ENCODE results near the gene KLHL17.

GRCh38 chr1:939511-940106 is 20.8 kb upstream of the KLHL17 start:
- TF ChIP-seq USF1 (IDR thresholded peaks at IDR 0.05): no peak
- TF ChIP-seq RAD21 (IDR thresholded peaks at IDR 0.05; ENCODE audit: low read depth): no peak
- TF ChIP-seq EP300 (IDR thresholded peaks at IDR 0.05; ENCODE audit: borderline replicate concordance): no peak
- TF ChIP-seq MAX (IDR thresholded peaks at IDR 0.05): no peak
- no peak for TF ChIP-seq TAF1 (IDR thresholded peaks at IDR 0.05; ENCODE audit: low read depth)
- no peak for TF ChIP-seq REST (IDR thresholded peaks at IDR 0.05; ENCODE audit: low read depth)
- TF ChIP-seq TEAD4 (IDR thresholded peaks at IDR 0.05): no peak
- TF ChIP-seq CREB1 (IDR thresholded peaks at IDR 0.05; ENCODE audit: low read depth): no peak
- no peak for TF ChIP-seq YY1 (IDR thresholded peaks at IDR 0.05; ENCODE audit: low read depth)
- TF ChIP-seq EGR1 (IDR thresholded peaks at IDR 0.05): no peak

Data from Ishikawa (cell line).